K562 (cell line): Measurements from ENCODE around the gene EMC9. TPM values are rescaled to one million over a fixed set of nuclear protein-coding genes. Genes with fewer than 3 reads are reported as not detected.

Experiments used
- CBX3 ChIP-seq, 2 experiments: IDR thresholded peaks; 1 replicate in 1 of 2; 2 replicates in 1 of 2; pipeline ENCODE4 v1.6.1; 2012; ENCODE audit warnings: inconsistent platforms in 2 of 2, low read length in 2 of 2, borderline replicate concordance in 1 of 2, control low read depth in 1 of 2
- ELF1 ChIP-seq: fragments of 200-800 bp; sonication (Bioruptor generic); IDR thresholded peaks from 2 replicates; pipeline ENCODE4 v1.6.1; 2016; ENCODE audit warnings: missing genetic modification characterization, missing compliant biosample characterization
- HMG20A ChIP-seq: fragments of 450-650 bp; formaldehyde crosslinking; conservative IDR thresholded peaks from 2 replicates; pipeline ENCODE4 v1.4.0; 2020; ENCODE audit warnings: mild to moderate bottlenecking, mixed read lengths
- KDM1A ChIP-seq, 2 experiments: fragments of 450-650 bp; IDR thresholded peaks; 2 replicates each; pipeline ENCODE4 v1.6.1; 2016; ENCODE audit warnings: mild to moderate bottlenecking in 2 of 2
- MTA1 ChIP-seq: fragments of 450-650 bp; IDR thresholded peaks from 2 replicates; pipeline ENCODE4 v1.6.1; 2017; ENCODE audit warnings: borderline replicate concordance
- NR2C2 ChIP-seq, 2 experiments: fragments of 200-800 bp in 1 of 2; sonication (Bioruptor generic) in 1 of 2; sonication (generic) in 1 of 2; formaldehyde crosslinking in 1 of 2; IDR thresholded peaks; 2 replicates each; pipeline versions ENCODE4 v1.6.1 to v1.8.0; 2016 to 2022; ENCODE audit warnings: mild to moderate bottlenecking in 1 of 2, missing compliant biosample characterization in 1 of 2, missing genetic modification characterization in 1 of 2, missing genetic modification reagents in 1 of 2
- POLR2G ChIP-seq: fragments of 200-400 bp; formaldehyde crosslinking; IDR thresholded peaks from 2 replicates; pipeline ENCODE4 v1.6.1; 2017; ENCODE audit warnings: low read depth, mild to moderate bottlenecking, antibody characterized with exemption, low read length, moderate library complexity
- PRPF4 ChIP-seq: fragments of 200-400 bp; formaldehyde crosslinking; IDR thresholded peaks from one replicate; pipeline ENCODE4 v1.6.1; 2017; ENCODE audit warnings: low read length, low read depth, mild to moderate bottlenecking; ENCODE audit not compliant: insufficient read depth, poor library complexity, severe bottlenecking
- RBFOX2 ChIP-seq: fragments of 200-400 bp; formaldehyde crosslinking; IDR thresholded peaks from 2 replicates; pipeline ENCODE4 v1.6.1; 2017; ENCODE audit warnings: low read depth, mild to moderate bottlenecking, low read length, moderate library complexity
- RFX7 ChIP-seq: fragments of 250-450 bp; sonication (Bioruptor Pico); IDR thresholded peaks from 2 replicates; pipeline ENCODE4 v1.5.1; 2021; ENCODE audit warnings: mild to moderate bottlenecking
- SIX5 ChIP-seq, 2 experiments: IDR thresholded peaks; 2 replicates each; pipeline ENCODE4 v1.6.1; 2011; ENCODE audit warnings: low read length in 2 of 2, borderline replicate concordance in 1 of 2, low read depth in 1 of 2, mild to moderate bottlenecking in 1 of 2, moderate library complexity in 1 of 2; ENCODE audit not compliant: insufficient read depth in 1 of 2
- SP1 ChIP-seq: sonication (generic); formaldehyde crosslinking; IDR thresholded peaks from 2 replicates; pipeline ENCODE4 v1.8.1; 2022; ENCODE audit warnings: mild to moderate bottlenecking, missing genetic modification reagents
- SUPT5H ChIP-seq: fragments of 450-650 bp; IDR thresholded peaks from 2 replicates; pipeline ENCODE4 v1.6.1; 2016
- ZKSCAN1 ChIP-seq: fragments of 150-350 bp; IDR thresholded peaks from 2 replicates; pipeline ENCODE4 v1.6.1; 2016; ENCODE audit warnings: low read depth, low read length
- ZNF23 ChIP-seq: fragments of 250-450 bp; sonication (Bioruptor Pico); IDR thresholded peaks from 2 replicates; pipeline ENCODE4 v1.4.0; 2020; ENCODE audit warnings: mild to moderate bottlenecking
- ZNF668 ChIP-seq: fragments of 250-450 bp; sonication (Bioruptor Pico); IDR thresholded peaks from 2 replicates; pipeline ENCODE4 v1.8.0; 2022; ENCODE audit warnings: mild to moderate bottlenecking, inconsistent platforms
- ZNF830 ChIP-seq: fragments of 250-450 bp; sonication (Bioruptor Pico); IDR thresholded peaks from 2 replicates; pipeline ENCODE4 v1.5.0; 2021; ENCODE audit warnings: mild to moderate bottlenecking
- polyA plus RNA-seq, 8 experiments: library from polyadenylated mRNA; depleted of rRNA in 4 of 8; stranded (reverse) in 5 of 8; unstranded in 3 of 8; fragments of >200 nt; fragmentation: Nextera tagmentation in 2 of 8; fragmentation: Illumina TruSeq in 1 of 8; extraction: Ambion mirVana in 2 of 8; extraction: Trizol in 1 of 8; gene quantifications; 2 replicates each; pipeline versions ENCODE4 v1.2.1 to v1.2.3, GENCODE V29; 2011 to 2014; ENCODE audit warnings: inconsistent platforms in 1 of 8, missing spikeins in 1 of 8
- total RNA-seq, 7 experiments: library from RNA; depleted of rRNA in 6 of 7; stranded (reverse); fragments of >200 nt in 6 of 7; fragmentation: Illumina TruSeq in 2 of 7; extraction: Trizol in 2 of 7; gene quantifications; 2 replicates each; pipeline versions ENCODE4 v1.2.1 to v1.2.3, GENCODE V29; 2011 to 2021; ENCODE audit warnings: low replicate concordance in 1 of 7
- TF ChIP-seq, protein P1 (sequence below), 2 experiments: IDR thresholded peaks; 2 replicates each; pipeline ENCODE4 v1.6.1; 2011; ENCODE audit warnings: borderline replicate concordance in 1 of 2, control low read depth in 1 of 2, low read depth in 1 of 2, low read length in 1 of 2, mild to moderate bottlenecking in 1 of 2, mixed read lengths in 1 of 2, moderate library complexity in 1 of 2; ENCODE audit not compliant: insufficient read depth in 1 of 2, insufficient read length in 1 of 2, poor library complexity in 1 of 2, severe bottlenecking in 1 of 2; ENCODE audit errors: extremely low read depth in 1 of 2
- TF ChIP-seq, protein P2 (sequence below): fragments of 450-650 bp; IDR thresholded peaks from 2 replicates; pipeline ENCODE4 v1.6.1; 2017; ENCODE audit warnings: antibody characterized with exemption, mild to moderate bottlenecking
- TF ChIP-seq, protein P3 (sequence below): sonication (generic); formaldehyde crosslinking; IDR thresholded peaks from 2 replicates; pipeline ENCODE4 v1.8.0; 2022; ENCODE audit warnings: mild to moderate bottlenecking, missing genetic modification reagents

Gene EMC9
- total and polyA plus RNA-seq, 9 of the 15 experiments (the other 6 are each of a cell fraction or from before 2014, with no cell fraction given) = 3.1 to 13.2 (median 7.8) TPM

DNA sequence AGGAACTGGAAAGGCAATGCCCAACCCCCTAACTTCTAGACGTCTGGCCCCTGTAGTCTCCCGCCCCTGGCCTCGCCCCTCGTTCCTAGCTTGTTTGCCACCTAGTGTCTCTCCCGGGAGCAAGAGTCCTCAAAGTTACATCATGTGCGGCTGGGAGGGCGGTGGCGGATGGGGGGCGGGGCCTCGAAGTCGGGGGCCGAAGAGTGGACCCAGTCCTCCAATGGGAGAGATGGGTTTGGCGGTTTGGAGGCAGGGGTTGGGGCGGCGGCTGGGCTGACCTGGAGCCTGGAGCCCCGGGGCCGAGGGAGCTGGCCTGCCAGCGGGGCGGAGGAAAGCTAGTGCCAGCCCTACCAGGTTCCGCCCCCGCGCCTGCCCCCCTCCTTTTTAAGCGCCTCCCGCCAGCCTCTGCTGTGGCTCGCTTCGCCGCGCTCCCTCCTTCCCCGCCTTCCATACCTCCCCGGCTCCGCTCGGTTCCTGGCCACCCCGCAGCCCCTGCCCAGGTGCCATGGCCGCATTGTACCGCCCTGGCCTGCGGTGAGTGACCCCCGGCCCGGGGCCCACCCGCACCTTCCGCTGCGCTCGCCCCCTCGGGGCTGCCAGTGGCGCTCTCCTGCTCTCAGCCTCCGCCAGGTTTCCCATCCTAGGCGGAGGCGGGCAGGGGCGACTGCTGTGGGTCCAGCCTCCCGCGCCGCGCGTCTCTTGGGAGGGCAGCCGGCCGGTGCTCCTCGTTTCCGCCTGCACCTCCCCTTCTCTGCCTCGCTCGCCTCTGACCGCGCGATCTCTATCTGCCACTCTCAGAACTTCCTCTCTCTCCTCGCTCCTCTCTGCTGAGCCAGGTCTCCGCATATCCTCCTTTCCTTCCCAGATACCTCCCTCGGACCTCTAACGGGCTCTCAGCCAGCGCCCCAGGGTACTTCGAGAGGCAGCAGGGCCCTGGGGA lies 47.2 kb downstream of the EMC9 start, which contains the start of gene PCK2 (continued):
- TF ChIP-seq, protein P1, sequence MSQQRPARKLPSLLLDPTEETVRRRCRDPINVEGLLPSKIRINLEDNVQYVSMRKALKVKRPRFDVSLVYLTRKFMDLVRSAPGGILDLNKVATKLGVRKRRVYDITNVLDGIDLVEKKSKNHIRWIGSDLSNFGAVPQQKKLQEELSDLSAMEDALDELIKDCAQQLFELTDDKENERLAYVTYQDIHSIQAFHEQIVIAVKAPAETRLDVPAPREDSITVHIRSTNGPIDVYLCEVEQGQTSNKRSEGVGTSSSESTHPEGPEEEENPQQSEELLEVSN (IDR thresholded peaks at IDR 0.05; ENCODE audit: borderline replicate concordance in 1 of 2, extremely low read depth in 1 of 2, insufficient read depth in 1 of 2, insufficient read length in 1 of 2, low read depth in 1 of 2, low read length in 1 of 2, poor library complexity in 1 of 2, severe bottlenecking in 1 of 2) = peak; percentile 53 to 57
- peak; percentile 98 for TF ChIP-seq POLR2G
- no peak for TF ChIP-seq ZKSCAN1
- TF ChIP-seq, protein P2, sequence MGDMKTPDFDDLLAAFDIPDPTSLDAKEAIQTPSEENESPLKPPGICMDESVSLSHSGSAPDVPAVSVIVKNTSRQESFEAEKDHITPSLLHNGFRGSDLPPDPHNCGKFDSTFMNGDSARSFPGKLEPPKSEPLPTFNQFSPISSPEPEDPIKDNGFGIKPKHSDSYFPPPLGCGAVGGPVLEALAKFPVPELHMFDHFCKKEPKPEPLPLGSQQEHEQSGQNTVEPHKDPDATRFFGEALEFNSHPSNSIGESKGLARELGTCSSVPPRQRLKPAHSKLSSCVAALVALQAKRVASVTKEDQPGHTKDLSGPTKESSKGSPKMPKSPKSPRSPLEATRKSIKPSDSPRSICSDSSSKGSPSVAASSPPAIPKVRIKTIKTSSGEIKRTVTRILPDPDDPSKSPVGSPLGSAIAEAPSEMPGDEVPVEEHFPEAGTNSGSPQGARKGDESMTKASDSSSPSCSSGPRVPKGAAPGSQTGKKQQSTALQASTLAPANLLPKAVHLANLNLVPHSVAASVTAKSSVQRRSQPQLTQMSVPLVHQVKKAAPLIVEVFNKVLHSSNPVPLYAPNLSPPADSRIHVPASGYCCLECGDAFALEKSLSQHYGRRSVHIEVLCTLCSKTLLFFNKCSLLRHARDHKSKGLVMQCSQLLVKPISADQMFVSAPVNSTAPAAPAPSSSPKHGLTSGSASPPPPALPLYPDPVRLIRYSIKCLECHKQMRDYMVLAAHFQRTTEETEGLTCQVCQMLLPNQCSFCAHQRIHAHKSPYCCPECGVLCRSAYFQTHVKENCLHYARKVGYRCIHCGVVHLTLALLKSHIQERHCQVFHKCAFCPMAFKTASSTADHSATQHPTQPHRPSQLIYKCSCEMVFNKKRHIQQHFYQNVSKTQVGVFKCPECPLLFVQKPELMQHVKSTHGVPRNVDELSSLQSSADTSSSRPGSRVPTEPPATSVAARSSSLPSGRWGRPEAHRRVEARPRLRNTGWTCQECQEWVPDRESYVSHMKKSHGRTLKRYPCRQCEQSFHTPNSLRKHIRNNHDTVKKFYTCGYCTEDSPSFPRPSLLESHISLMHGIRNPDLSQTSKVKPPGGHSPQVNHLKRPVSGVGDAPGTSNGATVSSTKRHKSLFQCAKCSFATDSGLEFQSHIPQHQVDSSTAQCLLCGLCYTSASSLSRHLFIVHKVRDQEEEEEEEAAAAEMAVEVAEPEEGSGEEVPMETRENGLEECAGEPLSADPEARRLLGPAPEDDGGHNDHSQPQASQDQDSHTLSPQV = peak; percentile 15; the same call in 1 of the 2 replicates
- TF ChIP-seq HMG20A (CRISPR knock-in tag) = no peak
- TF ChIP-seq RBFOX2 = peak; percentile 98
- peak; percentile 95 for TF ChIP-seq SUPT5H
- no peak for TF ChIP-seq RFX7 (CRISPR knock-in tag)
- no peak for TF ChIP-seq ZNF668
- no peak; the same call in 1 of the 2 replicates for TF ChIP-seq SP1 (CRISPR knock-in tag)
- TF ChIP-seq, protein P3, sequence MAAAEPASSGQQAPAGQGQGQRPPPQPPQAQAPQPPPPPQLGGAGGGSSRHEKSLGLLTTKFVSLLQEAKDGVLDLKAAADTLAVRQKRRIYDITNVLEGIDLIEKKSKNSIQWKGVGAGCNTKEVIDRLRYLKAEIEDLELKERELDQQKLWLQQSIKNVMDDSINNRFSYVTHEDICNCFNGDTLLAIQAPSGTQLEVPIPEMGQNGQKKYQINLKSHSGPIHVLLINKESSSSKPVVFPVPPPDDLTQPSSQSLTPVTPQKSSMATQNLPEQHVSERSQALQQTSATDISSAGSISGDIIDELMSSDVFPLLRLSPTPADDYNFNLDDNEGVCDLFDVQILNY (CRISPR knock-in tag) = no peak
- 0 out of 2 replicates have a peak, but pooled peaks have one; percentile 33 for TF ChIP-seq ZNF830 (CRISPR knock-in tag)
- TF ChIP-seq SIX5 (IDR thresholded peaks at IDR 0.05; ENCODE audit: borderline replicate concordance in 1 of 2, insufficient read depth in 1 of 2, low read depth in 1 of 2, low read length in 2 of 2) = no peak
- peak; percentile 93 for TF ChIP-seq PRPF4
- no peak for TF ChIP-seq ZNF23 (CRISPR knock-in tag)
- TF ChIP-seq ELF1 (tag) = peak; percentile 58; the same call in 1 of the 2 replicates
- TF ChIP-seq MTA1 = no peak
- no peak for TF ChIP-seq CBX3 (IDR thresholded peaks at IDR 0.05; ENCODE audit: borderline replicate concordance in 1 of 2, low read length in 2 of 2)
- no peak for TF ChIP-seq NR2C2 (CRISPR knock-in tag; IDR thresholded peaks at IDR 0.05)
- TF ChIP-seq NR2C2 (tag; IDR thresholded peaks at IDR 0.05) = no peak; the same call in 1 of the 2 replicates
- TF ChIP-seq KDM1A (IDR thresholded peaks at IDR 0.05) = no peak
